Cardiac muscle cell (in vitro differentiated cells and primary cell): ENCODE measurements around the gene PRKCQ. TPM values are rescaled to one million over a fixed set of nuclear protein-coding genes. Genes with fewer than 3 reads are reported as not detected.

Source experiments
- DNase-seq, 2 donors: peaks; one replicate each; pipeline versions ENCODE4 v3.0.0 to v3.0.0-alpha.2; 2010 to 2017; ENCODE audit warnings: low read depth in 1 of 2, low spot score in 1 of 2
- H3K27ac ChIP-seq: fragments of 200-600 bp; sonication (generic); 2 replicates; pipeline ENCODE4 v1.5.1; 2016
- H3K27me3 ChIP-seq: fragments of 200-600 bp; sonication (generic); 2 replicates; pipeline ENCODE4 v1.6.0; 2016; ENCODE audit warnings: control low read depth
- H3K36me3 ChIP-seq: fragments of 200-600 bp; sonication (generic); 2 replicates; pipeline ENCODE4 v1.5.1; 2016; ENCODE audit warnings: control low read depth
- H3K4me1 ChIP-seq: fragments of 200-600 bp; sonication (generic); 2 replicates; pipeline ENCODE4 v1.8.1; 2017; ENCODE audit warnings: low read depth, mild to moderate bottlenecking, mixed run types
- H3K4me3 ChIP-seq: fragments of 200-600 bp; sonication (generic); 2 replicates; pipeline ENCODE4 v1.5.1; 2016; ENCODE audit warnings: mild to moderate bottlenecking
- H3K9me3 ChIP-seq: fragments of 200-600 bp; sonication (generic); 2 replicates; pipeline ENCODE4 v1.5.1; 2017; ENCODE audit warnings: low read depth, mild to moderate bottlenecking, control low read depth
- CTCF ChIP-seq: IDR thresholded peaks from 2 replicates; pipeline ENCODE4 v1.5.1; 2012; ENCODE audit warnings: low read depth, mild to moderate bottlenecking, low read length
- polyA plus RNA-seq: library from polyadenylated mRNA; unstranded; fragments of >200 nt; fragmentation: Nextera tagmentation; extraction: Ambion mirVana; gene quantifications from 2 replicates; pipeline ENCODE4 v1.2.1, GENCODE V29; 2016
- total RNA-seq: library from RNA; depleted of rRNA; stranded (reverse); fragments of >200 nt; gene quantifications from 2 replicates; pipeline ENCODE4 v1.2.3, GENCODE V29; 2016

The PRKCQ gene
- total RNA-seq = 3.7 and 4.0 TPM in 2 replicates
- polyA plus RNA-seq = 4.1 and 4.3 TPM in 2 replicates

DNA sequence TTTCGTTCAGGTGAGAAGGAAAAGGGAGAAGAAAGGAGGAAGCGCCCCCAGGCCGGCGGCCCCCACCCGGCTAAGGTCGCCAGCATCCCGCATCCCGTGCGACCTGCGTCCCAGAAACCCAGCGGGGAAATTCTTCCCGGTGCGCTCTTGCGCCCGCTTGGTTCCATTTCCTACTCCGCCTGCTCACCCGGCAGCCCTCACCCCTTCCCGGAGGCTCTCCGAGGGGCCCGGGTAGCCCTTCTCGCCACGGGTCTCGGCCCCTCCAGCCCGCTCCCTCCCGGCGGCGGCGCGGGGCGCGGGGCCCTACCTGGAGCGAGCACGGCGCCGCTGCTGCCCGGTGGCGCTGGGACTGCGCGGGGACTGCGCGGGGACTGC, at the start of gene PRKCQ:
PRKCQ (minus strand) TSS at position 373 of the 375 bp plus-strand sequence. CDS start 65,141 bp downstream, outside the sequence.
- TF ChIP-seq CTCF = no peak
- H3K27me3 ChIP-seq = peaks cover 21% of the 10 kb centered on the region
- no peaks in the 10 kb centered on the region for H3K9me3 ChIP-seq
- no peaks in the 10 kb centered on the region for H3K4me1 ChIP-seq
- no peaks in the 10 kb centered on the region for H3K36me3 ChIP-seq
- peak within 1 kb of the TSS; percentile 54 for H3K27ac ChIP-seq
- DNase-seq = peak; percentile 40 to 69
- peak within 1 kb of the TSS; percentile 73 for H3K4me3 ChIP-seq

GRCh38 chr10:6625428-6625827, 45.4 kb upstream of the PRKCQ start:
- H3K4me3 ChIP-seq = no peak overlapping the region
- H3K4me1 ChIP-seq = no peaks in the 10 kb centered on the region
- no peak overlapping the region for H3K27ac ChIP-seq
- no peaks in the 10 kb centered on the region for H3K9me3 ChIP-seq
- no peak for TF ChIP-seq CTCF
- no peak for DNase-seq
- no peaks in the 10 kb centered on the region for H3K27me3 ChIP-seq
- no peaks in the 10 kb centered on the region for H3K36me3 ChIP-seq

- H3K9me3 ChIP-seq = no peaks in the 10 kb centered on the region
- no peak for TF ChIP-seq CTCF
- DNase-seq = no peak
- no peak overlapping the region for H3K27ac ChIP-seq
- no peaks in the 10 kb centered on the region for H3K4me1 ChIP-seq
- H3K4me3 ChIP-seq = no peak overlapping the region
- H3K36me3 ChIP-seq = no peaks in the 10 kb centered on the region
- no peaks in the 10 kb centered on the region for H3K27me3 ChIP-seq
Measured at GRCh38 chr10:6624392-6624791, 44.3 kb upstream of the PRKCQ start.

GRCh38 chr10:6622921-6623320, 42.8 kb upstream of the PRKCQ start:
- H3K36me3 ChIP-seq = no peaks in the 10 kb centered on the region
- no peaks in the 10 kb centered on the region for H3K4me1 ChIP-seq
- no peaks in the 10 kb centered on the region for H3K9me3 ChIP-seq
- no peak overlapping the region for H3K27ac ChIP-seq
- DNase-seq = no peak
- no peaks in the 10 kb centered on the region for H3K27me3 ChIP-seq
- H3K4me3 ChIP-seq = no peak overlapping the region
- no peak for TF ChIP-seq CTCF

DNA sequence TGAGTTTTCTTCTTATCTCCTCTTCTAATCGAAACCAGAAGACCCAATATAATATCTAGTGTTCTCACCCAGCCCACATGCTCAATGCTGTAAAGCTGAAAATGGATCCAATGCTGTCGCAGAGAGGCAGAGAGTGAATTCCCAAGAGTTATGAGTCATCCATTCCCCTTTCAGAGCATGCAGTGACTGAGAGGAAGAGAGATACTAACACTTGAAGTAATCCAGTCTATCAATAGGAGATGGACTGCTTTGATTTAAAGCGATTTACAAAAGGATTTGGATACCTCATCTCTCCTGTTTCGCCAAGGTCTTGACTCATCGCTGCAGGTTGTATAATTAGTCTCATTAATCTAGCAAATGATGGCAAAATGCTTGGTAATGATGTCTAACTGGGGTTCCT, 41.5 kb upstream of the PRKCQ start:
- Histone ChIP-seq H3K9me3 (no peaks in the 10 kb centered on the region), H3K27ac (no peak overlapping the region), H3K4me3 (no peak overlapping the region), H3K27me3 (no peaks in the 10 kb centered on the region), H3K4me1 (no peaks in the 10 kb centered on the region), H3K36me3 (no peaks in the 10 kb centered on the region)
- peak in 1 of 2 donors; percentile 16 for DNase-seq
- no peak for TF ChIP-seq CTCF

GRCh38 chr10:6619660-6620059, 39.6 kb upstream of the PRKCQ start:
- no peaks in the 10 kb centered on the region for H3K27me3 ChIP-seq
- no peak overlapping the region for H3K27ac ChIP-seq
- no peaks in the 10 kb centered on the region for H3K9me3 ChIP-seq
- H3K4me1 ChIP-seq = no peaks in the 10 kb centered on the region
- H3K4me3 ChIP-seq = no peak overlapping the region
- no peak for DNase-seq
- H3K36me3 ChIP-seq = no peaks in the 10 kb centered on the region
- TF ChIP-seq CTCF = no peak
